Measurements from ENCODE around the gene TCF21. TPM values are rescaled to one million over a fixed set of nuclear protein-coding genes. Genes with fewer than 3 reads are reported as not detected.
A peak's percentile ranks its signal among the peaks of the same experiment; 100 is the strongest.

Gene TCF21
- total and polyA plus RNA-seq, 2 of the 4 experiments (the other 2 are of a cell fraction) = 6.6 to 10.0 TPM

DNA sequence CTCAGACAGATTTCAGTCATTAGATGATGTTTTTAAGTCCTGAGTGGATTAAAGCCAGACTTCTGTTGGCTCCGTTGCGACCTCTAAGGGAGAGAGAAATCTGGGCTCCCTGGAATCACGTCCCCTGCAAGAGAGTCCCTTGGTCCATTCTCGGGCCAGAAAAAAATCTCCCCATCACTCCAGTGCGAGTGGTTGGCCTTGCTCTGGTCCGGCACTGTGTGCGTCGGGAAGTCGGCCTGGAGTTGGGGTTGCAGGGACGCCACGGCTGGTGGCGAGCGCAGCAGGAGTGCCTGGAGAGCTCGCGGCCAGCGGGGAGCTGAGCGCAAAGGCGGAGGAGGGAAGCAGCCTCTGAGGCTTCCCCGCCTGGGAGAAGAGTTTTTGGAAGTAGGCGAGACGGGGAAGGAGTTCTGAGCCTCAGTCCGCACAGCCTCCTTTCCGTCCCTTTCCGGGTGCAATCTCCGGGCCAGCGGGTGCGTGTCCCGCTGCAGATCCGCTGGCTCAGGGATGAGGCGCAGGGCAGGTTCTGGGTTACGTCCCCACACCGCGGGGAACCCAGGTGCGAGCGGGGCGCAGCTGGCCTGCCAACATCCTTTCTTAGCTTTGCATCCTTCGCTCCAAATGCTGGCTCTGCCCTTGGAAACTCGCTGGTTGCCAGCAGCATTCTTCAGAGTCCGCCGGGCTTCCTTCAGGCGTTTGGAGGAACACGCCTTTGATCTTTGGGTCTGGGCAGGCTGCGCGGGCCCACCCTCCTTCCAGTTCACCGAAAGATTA is 6.8 kb downstream of the TCF21 start (continued):
- no peak for TF ChIP-seq NFE2L2 (IDR thresholded peaks at IDR 0.05; ENCODE audit: low read depth, low read length)

DNA sequence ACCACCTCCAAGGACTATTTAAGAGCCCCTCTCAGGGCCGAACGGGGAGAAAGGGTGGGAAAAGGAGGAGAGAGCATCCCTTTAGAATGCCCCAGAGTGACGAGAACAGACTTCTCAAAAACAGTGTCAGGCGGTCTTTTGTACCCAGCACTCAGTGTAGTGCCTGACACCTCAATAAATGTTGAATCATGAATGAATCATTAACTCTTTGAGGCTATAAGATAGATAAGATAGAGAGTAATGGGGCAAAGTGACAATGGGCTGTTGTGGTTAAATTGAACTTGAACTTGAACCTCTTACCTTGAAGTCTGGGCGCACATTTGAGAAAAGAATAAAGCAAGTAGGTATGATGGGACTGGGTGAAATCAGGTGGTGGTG is 7.4 kb downstream of the TCF21 start:
- H2AK9ac ChIP-seq (replicated peaks; ENCODE audit: low read depth, low read length, poor library complexity) = no peak overlapping the region
- H4K5ac ChIP-seq (ENCODE audit: low read depth, low read length) = no peak overlapping the region
- H3K23ac ChIP-seq (ENCODE audit: low read depth, low read length) = no peak overlapping the region
- H2AFZ ChIP-seq (replicated peaks; ENCODE audit: low read length, poor library complexity) = no peak overlapping the region
- no peak overlapping the region for H2BK120ac ChIP-seq (ENCODE audit: low read depth, low read length)
- CTCF ChIA-PET = no interaction called here
- H3K4me3 ChIP-seq (ENCODE audit: insufficient read depth, low read depth, low read length) = no peak overlapping the region
- H4K8ac ChIP-seq (ENCODE audit: low read depth in 2 of 2, low read length in 2 of 2) = no peak overlapping the region; a peak in 1 of 4 replicates
- no peak overlapping the region; the same call in 1 of the 2 replicates for H4K91ac ChIP-seq (ENCODE audit: insufficient read depth, low read depth, low read length)
- dilution Hi-C loops (cut with HindIII; ENCODE audit: low sequenced_read_pairs, unreplicated experiment) = loop anchor here (25.0 kb wide), 1 partner anchor 309 kb away; no protein-coding TSS in a partner anchor
- H3K27ac ChIP-seq (ENCODE audit: insufficient read depth, low read length) = peak overlapping the region; percentile 23; the same call in 1 of the 2 replicates
- DNase-seq = no peak
- no peak overlapping the region for H2BK5ac ChIP-seq (ENCODE audit: low read depth, low read length, poor library complexity, severe bottlenecking)
- peaks cover 9% of the 10 kb centered on the region; the same call in 1 of the 2 replicates for H3K9me1 ChIP-seq (ENCODE audit: insufficient read depth, low read length)
- no peak overlapping the region for H3K4me2 ChIP-seq (ENCODE audit: low read depth, low read length)
- no peak overlapping the region for H3K56ac ChIP-seq (ENCODE audit: extremely low read depth, insufficient read depth, low read length)
- H3K14ac ChIP-seq (replicated peaks; ENCODE audit: low read depth, low read length) = no peak overlapping the region
- POLR2A ChIA-PET (ENCODE audit: unreplicated experiment) = interaction anchor here (1.0 kb wide), 1 partner anchor 264 kb away, joined by 6 read pairs; no protein-coding TSS in a partner anchor
- H3K27me3 ChIP-seq (ENCODE audit: control insufficient read depth, insufficient read depth, low read length) = no peaks in the 10 kb centered on the region
- H2BK20ac ChIP-seq (ENCODE audit: low read depth, low read length) = no peak overlapping the region
- peaks cover 14 to 43% of the 10 kb centered on the region in 2 experiments for H3K79me1 ChIP-seq (ENCODE audit: low read depth in 1 of 2, low read length in 2 of 2)
- peaks cover 42% of the 10 kb centered on the region for H3K36me3 ChIP-seq (ENCODE audit: control insufficient read depth, insufficient read depth, low read length)
- H3K9me3 ChIP-seq (ENCODE audit: control insufficient read depth, insufficient read depth, low read length) = no peaks in the 10 kb centered on the region
- H3K18ac ChIP-seq (ENCODE audit: low read depth, low read length) = no peak overlapping the region
- peaks cover 31% of the 10 kb centered on the region; the same call in 1 of the 2 replicates for H4K20me1 ChIP-seq (ENCODE audit: insufficient read depth, low read length)
- no peak for ATAC-seq (ENCODE audit: low read depth)
- H3K4me1 ChIP-seq (ENCODE audit: control insufficient read depth, insufficient read depth, low read length) = peaks cover 13% of the 10 kb centered on the region
- intact Hi-C loops (cut with micrococcal nuclease) = loop anchor here (10.0 kb wide), 1 partner anchor 132 kb away; no protein-coding TSS in a partner anchor
- WGBS, 2 experiments (ENCODE audit: extremely low coverage in 2 of 2, insufficient read length in 1 of 2) = no CpG with 5 or more reads among the region's 5 CpGs
- BruUV-seq (replicated peaks) = no TSS peak
- H3K4ac ChIP-seq (ENCODE audit: low read depth, low read length) = no peak overlapping the region
- H2BK15ac ChIP-seq (ENCODE audit: low read depth, low read length) = no peak overlapping the region
- H3K9ac ChIP-seq (ENCODE audit: low read depth, low read length) = no peak overlapping the region
- in situ Hi-C loops (cut with MboI; ENCODE audit: low sequenced_read_pairs) = loop anchor here (25.0 kb wide), 1 partner anchor 284 kb away; no protein-coding TSS in a partner anchor
- peak overlapping the region; percentile 2; the same call in 1 of the 2 replicates for H2AK5ac ChIP-seq (ENCODE audit: low read depth, low read length)
- TF ChIP-seq NFE2L2 (IDR thresholded peaks at IDR 0.05; ENCODE audit: low read depth, low read length) (no peak), FOS (IDR thresholded peaks at IDR 0.05; ENCODE audit: low read depth, low read length) (no peak), SMC3 (IDR thresholded peaks at IDR 0.05; ENCODE audit: low read depth, low read length) (no peak), RCOR1 (IDR thresholded peaks at IDR 0.05; ENCODE audit: insufficient replicate concordance, low read length) (no peak), MAZ (IDR thresholded peaks at IDR 0.05; ENCODE audit: borderline replicate concordance, low read depth, low read length) (no peak), POLR2A (IDR thresholded peaks at IDR 0.05; ENCODE audit: low read depth, low read length) (no peak), RFX5 (IDR thresholded peaks at IDR 0.05; ENCODE audit: low read depth, low read length) (no peak), MXI1 (IDR thresholded peaks at IDR 0.05; ENCODE audit: borderline replicate concordance, low read depth, low read length) (no peak)
- TF ChIP-seq, protein P1, sequence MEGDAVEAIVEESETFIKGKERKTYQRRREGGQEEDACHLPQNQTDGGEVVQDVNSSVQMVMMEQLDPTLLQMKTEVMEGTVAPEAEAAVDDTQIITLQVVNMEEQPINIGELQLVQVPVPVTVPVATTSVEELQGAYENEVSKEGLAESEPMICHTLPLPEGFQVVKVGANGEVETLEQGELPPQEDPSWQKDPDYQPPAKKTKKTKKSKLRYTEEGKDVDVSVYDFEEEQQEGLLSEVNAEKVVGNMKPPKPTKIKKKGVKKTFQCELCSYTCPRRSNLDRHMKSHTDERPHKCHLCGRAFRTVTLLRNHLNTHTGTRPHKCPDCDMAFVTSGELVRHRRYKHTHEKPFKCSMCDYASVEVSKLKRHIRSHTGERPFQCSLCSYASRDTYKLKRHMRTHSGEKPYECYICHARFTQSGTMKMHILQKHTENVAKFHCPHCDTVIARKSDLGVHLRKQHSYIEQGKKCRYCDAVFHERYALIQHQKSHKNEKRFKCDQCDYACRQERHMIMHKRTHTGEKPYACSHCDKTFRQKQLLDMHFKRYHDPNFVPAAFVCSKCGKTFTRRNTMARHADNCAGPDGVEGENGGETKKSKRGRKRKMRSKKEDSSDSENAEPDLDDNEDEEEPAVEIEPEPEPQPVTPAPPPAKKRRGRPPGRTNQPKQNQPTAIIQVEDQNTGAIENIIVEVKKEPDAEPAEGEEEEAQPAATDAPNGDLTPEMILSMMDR (conservative IDR thresholded peaks at IDR 0.05; ENCODE audit: low read depth, low read length) = no peak
- TF ChIP-seq, protein P2, sequence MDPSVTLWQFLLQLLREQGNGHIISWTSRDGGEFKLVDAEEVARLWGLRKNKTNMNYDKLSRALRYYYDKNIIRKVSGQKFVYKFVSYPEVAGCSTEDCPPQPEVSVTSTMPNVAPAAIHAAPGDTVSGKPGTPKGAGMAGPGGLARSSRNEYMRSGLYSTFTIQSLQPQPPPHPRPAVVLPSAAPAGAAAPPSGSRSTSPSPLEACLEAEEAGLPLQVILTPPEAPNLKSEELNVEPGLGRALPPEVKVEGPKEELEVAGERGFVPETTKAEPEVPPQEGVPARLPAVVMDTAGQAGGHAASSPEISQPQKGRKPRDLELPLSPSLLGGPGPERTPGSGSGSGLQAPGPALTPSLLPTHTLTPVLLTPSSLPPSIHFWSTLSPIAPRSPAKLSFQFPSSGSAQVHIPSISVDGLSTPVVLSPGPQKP (IDR thresholded peaks at IDR 0.05; ENCODE audit: borderline replicate concordance, low read depth, low read length) = no peak
- TF ChIP-seq, protein P3, sequence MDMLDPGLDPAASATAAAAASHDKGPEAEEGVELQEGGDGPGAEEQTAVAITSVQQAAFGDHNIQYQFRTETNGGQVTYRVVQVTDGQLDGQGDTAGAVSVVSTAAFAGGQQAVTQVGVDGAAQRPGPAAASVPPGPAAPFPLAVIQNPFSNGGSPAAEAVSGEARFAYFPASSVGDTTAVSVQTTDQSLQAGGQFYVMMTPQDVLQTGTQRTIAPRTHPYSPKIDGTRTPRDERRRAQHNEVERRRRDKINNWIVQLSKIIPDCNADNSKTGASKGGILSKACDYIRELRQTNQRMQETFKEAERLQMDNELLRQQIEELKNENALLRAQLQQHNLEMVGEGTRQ (IDR thresholded peaks at IDR 0.05; ENCODE audit: low read depth, low read length) = no peak

Data from IMR-90 (cell line).